Measurements from ENCODE around the gene HAP1. TPM values are rescaled to one million over a fixed set of nuclear protein-coding genes. Genes with fewer than 3 reads are reported as not detected.

The HAP1 gene
- total RNA-seq = 9.9 TPM

DNA sequence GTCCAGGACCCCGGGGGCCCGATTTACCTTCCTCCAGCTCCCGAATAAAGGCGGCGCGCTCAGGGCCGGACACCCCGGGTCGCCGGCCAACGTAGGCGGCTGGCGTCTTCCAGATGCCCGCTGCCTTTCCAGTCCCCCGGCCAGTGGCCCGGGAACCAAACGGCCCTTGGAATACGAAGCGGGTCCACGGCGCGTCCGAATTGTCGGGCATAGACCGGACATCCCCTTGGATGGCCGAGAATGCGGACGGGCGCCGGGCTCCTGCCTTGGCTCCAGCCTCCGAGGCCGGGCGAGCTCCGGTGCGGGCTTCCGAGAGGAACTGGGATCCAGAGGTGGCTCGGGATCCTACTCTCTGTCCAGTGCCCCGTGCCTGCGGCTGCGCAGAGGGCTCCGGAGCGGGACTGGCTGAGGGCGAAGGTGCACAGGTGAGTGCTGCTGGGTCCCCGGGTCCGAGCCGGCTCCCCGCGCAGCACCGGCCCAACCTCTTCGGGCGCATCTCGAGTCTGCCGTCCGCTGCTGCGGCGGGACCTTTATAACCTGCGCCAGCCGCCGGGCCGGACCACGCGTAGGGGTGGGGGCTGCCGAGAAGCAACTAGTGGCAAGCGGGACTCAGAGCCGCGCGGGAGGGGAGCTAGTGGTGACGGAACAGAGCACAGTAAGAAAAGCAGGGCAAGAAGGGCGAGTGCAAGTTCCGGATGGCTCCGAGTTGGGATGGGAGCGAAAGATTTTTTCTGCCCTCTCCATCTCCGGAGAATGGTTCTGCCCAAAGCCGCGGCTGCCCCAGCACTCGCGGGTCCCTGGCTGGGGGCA lies at the start of gene HAP1:
HAP1 (minus strand) TSS at position 505 of the 810 bp plus-strand sequence; CDS start at position 496, 9 bp downstream.

DNA sequence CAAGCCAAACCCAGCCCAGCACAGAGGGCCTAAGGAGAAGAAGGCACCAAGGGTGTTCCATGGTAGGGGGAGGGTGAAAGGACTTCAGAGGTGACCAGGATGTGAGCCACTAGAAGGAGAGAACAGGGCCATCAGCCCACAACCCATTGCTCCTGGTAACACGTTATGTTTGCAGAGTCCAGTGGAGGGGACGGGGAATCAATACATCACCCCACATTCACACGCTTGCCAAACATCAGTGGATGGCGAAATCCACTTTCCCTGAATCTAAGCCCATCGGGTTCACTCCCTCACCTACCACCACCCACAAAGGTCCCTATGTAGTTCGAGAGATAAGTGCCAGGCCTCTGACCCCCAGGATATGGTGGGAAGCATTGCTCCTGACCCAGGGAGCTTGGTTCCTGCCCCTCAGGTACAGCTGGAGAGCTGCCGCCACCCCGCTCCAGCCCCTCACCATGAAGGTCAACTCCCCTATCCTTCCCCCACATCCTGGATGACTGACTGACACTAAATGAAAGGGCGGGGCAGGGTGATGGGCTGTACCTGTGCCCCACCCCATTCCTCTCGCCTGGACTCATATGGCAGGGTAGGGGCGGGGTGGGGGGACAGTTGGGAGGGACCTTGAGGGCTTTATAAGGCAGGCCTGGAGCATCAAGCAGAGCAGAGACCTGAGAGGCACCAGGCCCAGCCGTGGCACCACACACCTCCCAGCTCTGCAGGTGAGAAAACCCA lies 22.6 kb downstream of the HAP1 start, which contains the start of gene GAST:
GAST (plus strand) TSS at position 663 of the 732 bp plus-strand sequence. CDS start 3,106 bp downstream, outside the sequence.

GRCh38 chr17:41688641-41689496 lies 45.6 kb downstream of the HAP1 start, which contains the start of gene EIF1:
TSS of gene EIF1 (plus strand) at chr17:41688885. CDS start at chr17:41689039, 154 bp downstream.

Small RNA genes within 50 kb of the gene (small RNA-seq; reads per million reads assigned to genes)
- not detected for gene RN7SL399P
- 0.10 reads per million for gene RNA5SP442

Other genes with a start within 250 kb of the HAP1 start
- not detected for gene KRT36, start 244.7 kb downstream of the HAP1 start, total RNA-seq
- not detected for gene KRT13, start 229.0 kb downstream of the HAP1 start, total RNA-seq
- not detected for gene KRT15, start 215.8 kb downstream of the HAP1 start, total RNA-seq
- gene KRT19, start 206.3 kb downstream of the HAP1 start, total RNA-seq = 22.1 TPM
- gene KRT9, start 162.6 kb downstream of the HAP1 start, total RNA-seq = not detected
- not detected for gene KRT14, start 147.7 kb downstream of the HAP1 start, total RNA-seq
- not detected for gene KRT16, start 121.9 kb downstream of the HAP1 start, total RNA-seq
- gene KRT17, start 110.1 kb downstream of the HAP1 start, total RNA-seq = not detected
- gene EIF1, start 45.8 kb downstream of the HAP1 start, total RNA-seq = 114 TPM
- not detected for gene GAST, start 22.3 kb downstream of the HAP1 start, total RNA-seq
- gene JUP, start 52.1 kb upstream of the HAP1 start, total RNA-seq = 29.8 TPM
- gene P3H4, start 77.3 kb upstream of the HAP1 start, total RNA-seq = 19.8 TPM
- 18.2 TPM for gene FKBP10, start 78.4 kb upstream of the HAP1 start, total RNA-seq
- 145 TPM for gene NT5C3B, start 101.6 kb upstream of the HAP1 start, total RNA-seq
- not detected for gene KLHL10, start 103.2 kb upstream of the HAP1 start, total RNA-seq
- gene KLHL11, start 130.8 kb upstream of the HAP1 start, total RNA-seq = 76.6 TPM
- gene ACLY, start 184.3 kb upstream of the HAP1 start, total RNA-seq = 171 TPM
- 6.5 TPM for gene ODAD4, start 196.0 kb upstream of the HAP1 start, total RNA-seq
- gene CNP, start 232.2 kb upstream of the HAP1 start, total RNA-seq = 78.4 TPM